ENCODE data around the gene HTR4. TPM values are rescaled to one million over a fixed set of nuclear protein-coding genes. Genes with fewer than 3 reads are reported as not detected.

HTR4 gene
- total and polyA plus RNA-seq, 2 donors (not counting 1 experiment from before 2014, with no cell fraction given), result not detected

- Histone ChIP-seq H3K27ac (ENCODE audit: insufficient read depth, low read length) (no peak overlapping the region), H3K27me3 (ENCODE audit: control insufficient read depth, insufficient read depth, low read length) (no peaks in the 10 kb centered on the region), H4K20me1 (ENCODE audit: control insufficient read depth, extremely low read depth, insufficient read depth, low read length) (no peaks in the 10 kb centered on the region), H3K9ac (ENCODE audit: insufficient read depth, low read length) (no peak overlapping the region), H3K36me3 (ENCODE audit: control insufficient read depth, insufficient read depth, low read length) (no peaks in the 10 kb centered on the region), H2AFZ (ENCODE audit: low read length) (no peak overlapping the region), H3K4me1 (ENCODE audit: control insufficient read depth, extremely low read depth, insufficient read depth, low read length) (no peaks in the 10 kb centered on the region), H3K9me3 (ENCODE audit: control insufficient read depth, insufficient read depth, low read depth, low read length) (no peaks in the 10 kb centered on the region), H3K4me3 (replicated peaks in 1 of 4; ENCODE audit: control extremely low read depth in 1 of 4, insufficient read depth in 1 of 4, low read depth in 3 of 4, low read length in 4 of 4) (no peak overlapping the region), H3K79me2 (ENCODE audit: control insufficient read depth, insufficient read depth, low read length) (no peaks in the 10 kb centered on the region), H3K4me2 (ENCODE audit: extremely low read depth, insufficient read depth, low read length) (no peak overlapping the region)
- DNase-seq (ENCODE audit: low read depth in 2 of 2), result no peak
- no peak for TF ChIP-seq CTCF (conservative IDR thresholded peaks at IDR 0.05 in 1 of 2, IDR thresholded peaks at IDR 0.05 in 1 of 2; ENCODE audit: low read depth in 1 of 2, low read length in 2 of 2)
- TF ChIP-seq EZH2 (IDR thresholded peaks at IDR 0.05; ENCODE audit: low read length, missing control alignments), result no peak
Observed at GRCh38 chr5:148633067-148633377, 21.3 kb downstream of the HTR4 start.

- H3K79me2 ChIP-seq (ENCODE audit: control insufficient read depth, insufficient read depth, low read length), result no peaks in the 10 kb centered on the region
- no peak overlapping the region for H3K4me3 ChIP-seq (replicated peaks in 1 of 4; ENCODE audit: control extremely low read depth in 1 of 4, insufficient read depth in 1 of 4, low read depth in 3 of 4, low read length in 4 of 4)
- no peak overlapping the region for H3K4me2 ChIP-seq (ENCODE audit: extremely low read depth, insufficient read depth, low read length)
- H3K27me3 ChIP-seq (ENCODE audit: control insufficient read depth, insufficient read depth, low read length), result no peaks in the 10 kb centered on the region
- H3K9me3 ChIP-seq (ENCODE audit: control insufficient read depth, insufficient read depth, low read depth, low read length), result no peaks in the 10 kb centered on the region
- no peak overlapping the region for H2AFZ ChIP-seq (ENCODE audit: low read length)
- H3K9ac ChIP-seq (ENCODE audit: insufficient read depth, low read length), result no peak overlapping the region
- H4K20me1 ChIP-seq (ENCODE audit: control insufficient read depth, extremely low read depth, insufficient read depth, low read length), result no peaks in the 10 kb centered on the region
- TF ChIP-seq CTCF (conservative IDR thresholded peaks at IDR 0.05 in 1 of 2, IDR thresholded peaks at IDR 0.05 in 1 of 2; ENCODE audit: low read depth in 1 of 2, low read length in 2 of 2), result no peak
- no peak for TF ChIP-seq EZH2 (IDR thresholded peaks at IDR 0.05; ENCODE audit: low read length, missing control alignments)
- DNase-seq (ENCODE audit: low read depth in 2 of 2), result no peak
- H3K4me1 ChIP-seq (ENCODE audit: control insufficient read depth, extremely low read depth, insufficient read depth, low read length), result no peaks in the 10 kb centered on the region
- no peak overlapping the region for H3K27ac ChIP-seq (ENCODE audit: insufficient read depth, low read length)
- no peaks in the 10 kb centered on the region for H3K36me3 ChIP-seq (ENCODE audit: control insufficient read depth, insufficient read depth, low read length)
Observed at GRCh38 chr5:148632255-148633066, 21.9 kb downstream of the HTR4 start.

DNA sequence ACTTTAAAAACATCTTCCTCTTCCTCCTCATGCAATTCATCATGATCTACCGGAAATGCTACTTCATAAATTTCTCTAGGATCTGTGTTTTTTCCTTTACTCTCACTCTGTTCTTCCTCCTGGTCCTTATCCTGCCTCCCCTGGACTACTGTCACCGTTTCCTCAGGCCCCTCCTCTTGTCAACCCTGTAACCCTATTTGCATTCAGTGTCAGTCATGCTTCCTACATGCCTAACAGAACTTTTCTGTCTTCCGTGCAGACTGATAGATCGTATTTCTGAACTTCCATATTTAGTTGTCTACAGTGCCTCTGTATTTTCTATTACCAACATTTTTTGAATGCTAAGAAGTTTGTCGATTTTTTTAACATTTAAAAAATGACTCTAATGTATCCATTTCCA is 27.3 kb downstream of the HTR4 start:
- H3K79me2 ChIP-seq (ENCODE audit: control insufficient read depth, insufficient read depth, low read length), result no peaks in the 10 kb centered on the region
- DNase-seq (ENCODE audit: low read depth in 2 of 2), result no peak
- no peak overlapping the region for H3K9ac ChIP-seq (ENCODE audit: insufficient read depth, low read length)
- H3K4me2 ChIP-seq (ENCODE audit: extremely low read depth, insufficient read depth, low read length), result no peak overlapping the region
- H4K20me1 ChIP-seq (ENCODE audit: control insufficient read depth, extremely low read depth, insufficient read depth, low read length), result no peaks in the 10 kb centered on the region
- H2AFZ ChIP-seq (ENCODE audit: low read length), result no peak overlapping the region
- no peaks in the 10 kb centered on the region for H3K36me3 ChIP-seq (ENCODE audit: control insufficient read depth, insufficient read depth, low read length)
- no peaks in the 10 kb centered on the region for H3K27me3 ChIP-seq (ENCODE audit: control insufficient read depth, insufficient read depth, low read length)
- H3K4me1 ChIP-seq (ENCODE audit: control insufficient read depth, extremely low read depth, insufficient read depth, low read length), result no peaks in the 10 kb centered on the region
- H3K27ac ChIP-seq (ENCODE audit: insufficient read depth, low read length), result no peak overlapping the region
- no peaks in the 10 kb centered on the region for H3K9me3 ChIP-seq (ENCODE audit: control insufficient read depth, insufficient read depth, low read depth, low read length)
- no peak for TF ChIP-seq CTCF (conservative IDR thresholded peaks at IDR 0.05 in 1 of 2, IDR thresholded peaks at IDR 0.05 in 1 of 2; ENCODE audit: low read depth in 1 of 2, low read length in 2 of 2)
- H3K4me3 ChIP-seq (replicated peaks in 1 of 4; ENCODE audit: control extremely low read depth in 1 of 4, insufficient read depth in 1 of 4, low read depth in 3 of 4, low read length in 4 of 4), result no peak overlapping the region
